GM18520 (cell line): Measurements from ENCODE around the gene DDX27.

Source experiments
- ATAC-seq: cut with Tn5 transposase; IDR thresholded peaks from one replicate; pipeline ENCODE4 v1.9.1; 2021; ENCODE audit not compliant: unreplicated experiment

The DDX27 gene

DNA sequence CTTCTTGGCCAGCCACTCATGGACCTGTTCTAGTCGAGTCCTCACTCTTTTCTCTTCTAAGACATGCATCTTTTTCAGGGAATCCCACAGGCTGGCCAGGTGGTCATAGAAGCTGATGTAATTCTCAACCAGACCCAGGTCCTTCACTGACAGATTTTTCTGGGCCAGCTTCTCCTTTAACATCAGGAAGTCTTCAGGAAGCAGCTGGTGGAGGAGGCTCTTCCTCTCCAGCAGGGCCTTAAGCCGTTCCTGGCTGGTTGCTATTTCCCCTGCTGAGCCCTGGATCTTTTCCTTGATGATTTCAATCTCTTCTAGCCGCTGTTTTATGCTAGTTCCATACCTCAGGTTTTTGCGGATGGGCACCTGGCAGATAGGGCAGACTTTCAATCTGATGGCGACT lies 28.6 kb downstream of the DDX27 start:
- no peak for ATAC-seq

DNA sequence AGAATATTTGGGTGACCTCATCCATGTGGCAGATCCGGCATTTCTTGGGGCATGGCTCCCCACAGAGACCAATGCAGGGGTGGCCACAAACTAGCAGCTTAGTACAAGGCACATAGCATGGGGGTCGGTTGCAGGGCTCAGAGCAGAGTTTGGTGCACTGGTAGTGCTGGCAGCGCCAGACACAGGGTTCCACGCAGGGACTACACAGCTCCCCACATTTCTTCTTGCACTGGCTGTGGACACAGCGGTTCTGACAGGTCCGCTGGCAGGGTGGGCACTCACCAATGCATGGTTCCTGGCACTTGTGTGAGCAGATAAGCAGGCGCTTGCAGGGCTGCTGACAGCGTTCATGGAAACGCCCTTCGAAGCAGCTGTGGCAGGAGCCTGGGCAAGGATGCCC lies 29.1 kb downstream of the DDX27 start:
- ATAC-seq = no peak

DNA sequence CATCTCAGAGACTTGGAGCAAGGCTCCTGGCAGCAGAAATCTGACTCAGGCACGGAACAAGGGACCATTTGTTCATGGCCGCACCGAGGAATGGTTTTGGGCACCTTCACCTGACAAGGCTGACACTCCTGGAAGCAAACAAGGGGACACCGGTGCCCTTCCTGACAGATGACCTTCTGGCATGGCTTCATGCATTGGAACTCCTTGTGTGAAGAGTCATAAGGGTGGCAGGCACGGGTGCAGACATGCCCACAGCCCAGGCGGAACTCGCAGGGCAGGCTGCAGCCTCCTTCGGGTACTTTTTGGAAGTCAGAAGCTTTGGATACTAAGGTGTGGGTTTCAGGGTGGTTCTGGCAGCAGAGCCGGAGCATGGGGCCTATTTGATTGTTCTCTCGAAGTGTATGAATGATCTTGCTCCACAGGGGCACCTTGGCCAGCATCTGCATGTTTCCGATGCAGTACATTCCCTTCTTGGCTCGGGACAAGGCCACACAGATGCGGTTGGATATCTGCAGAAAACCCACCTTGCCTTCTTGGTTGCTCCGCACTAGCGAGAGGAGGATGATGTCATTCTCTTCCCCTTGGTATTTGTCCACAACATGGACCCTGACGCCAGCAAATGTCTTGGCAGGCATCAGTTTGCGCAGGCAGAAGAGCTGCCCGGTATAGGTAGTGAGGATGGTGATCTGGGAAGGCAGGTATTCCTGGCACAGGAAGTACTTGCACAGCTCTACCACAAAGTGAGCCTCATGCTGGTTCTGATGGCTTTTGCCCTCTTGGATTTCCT lies 29.9 kb downstream of the DDX27 start:
- no peak for ATAC-seq

DNA sequence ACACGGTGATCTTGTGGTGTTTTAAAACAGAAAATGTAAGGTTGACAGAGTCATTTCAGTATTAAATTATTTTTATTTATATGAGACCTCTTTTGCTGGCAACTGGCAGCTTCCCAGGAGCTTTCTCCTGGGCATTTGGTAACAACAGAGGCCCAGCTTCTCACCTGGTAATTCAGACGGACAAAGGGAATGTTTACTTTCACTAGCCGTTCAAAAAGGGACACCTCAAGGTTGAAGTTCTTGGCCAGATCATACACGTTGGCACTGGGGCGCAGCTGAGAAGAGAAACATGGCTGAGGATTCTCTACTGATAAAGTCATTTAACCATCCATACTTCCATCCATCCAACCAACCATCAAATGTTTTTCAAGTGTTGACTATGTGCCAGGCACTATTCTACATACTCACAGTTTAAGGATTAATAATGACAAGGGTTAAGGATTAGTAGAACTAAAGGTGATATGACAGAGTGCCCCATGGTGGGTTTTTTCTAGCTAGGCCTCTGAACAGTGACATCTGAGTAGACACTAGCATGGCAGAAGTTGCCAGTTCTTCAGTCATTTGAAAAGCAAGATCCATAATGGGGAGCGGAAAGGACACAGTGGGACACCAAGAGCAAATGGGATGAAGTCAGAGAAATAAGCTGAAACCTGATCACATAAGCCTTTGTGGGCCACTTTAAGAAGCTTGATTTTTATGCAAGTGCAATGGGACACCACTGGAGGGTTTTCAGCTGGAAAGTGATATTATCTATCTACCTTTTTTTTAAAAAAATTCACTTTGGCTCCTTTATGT lies 33.5 kb downstream of the DDX27 start:
- no peak for ATAC-seq

DNA sequence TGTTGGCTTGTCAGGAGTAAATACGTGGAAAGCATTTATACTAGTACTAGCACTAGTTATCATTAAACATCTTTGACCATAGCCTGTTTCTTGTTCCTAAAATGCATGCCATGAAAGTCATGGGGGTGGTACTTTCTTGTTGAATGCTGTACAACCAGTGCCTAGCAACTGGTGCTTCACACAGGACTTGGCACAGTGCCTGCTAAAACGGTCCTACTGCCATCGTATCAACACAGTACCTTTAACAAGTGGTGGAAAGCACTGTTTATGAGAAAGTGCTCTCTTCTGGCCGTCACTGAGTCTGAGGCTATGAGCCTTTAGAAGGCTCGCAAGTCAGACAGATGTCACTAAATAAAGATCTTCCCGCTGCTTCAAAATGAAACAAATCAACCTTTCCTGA lies 37.0 kb downstream of the DDX27 start:
- no peak for ATAC-seq

DNA sequence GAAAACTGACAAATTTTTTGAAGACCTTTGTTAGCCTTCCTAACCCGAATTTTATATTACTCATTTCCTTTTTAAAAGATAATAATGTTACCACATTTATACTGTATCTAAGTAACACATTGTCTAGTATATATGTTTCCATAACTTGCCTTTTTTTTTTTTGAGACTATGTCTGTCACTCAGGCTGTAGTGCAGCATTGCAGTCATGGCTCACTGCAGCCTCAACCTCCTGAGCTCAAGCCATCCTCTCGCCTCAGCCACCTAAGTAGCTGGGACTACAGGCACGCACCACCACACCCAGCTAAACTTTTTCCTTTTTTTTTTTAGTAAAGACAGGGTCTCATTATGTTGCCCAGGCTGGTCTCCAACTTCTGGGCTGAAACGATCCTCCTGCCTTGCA lies 40.1 kb downstream of the DDX27 start:
- no peak for ATAC-seq

DNA sequence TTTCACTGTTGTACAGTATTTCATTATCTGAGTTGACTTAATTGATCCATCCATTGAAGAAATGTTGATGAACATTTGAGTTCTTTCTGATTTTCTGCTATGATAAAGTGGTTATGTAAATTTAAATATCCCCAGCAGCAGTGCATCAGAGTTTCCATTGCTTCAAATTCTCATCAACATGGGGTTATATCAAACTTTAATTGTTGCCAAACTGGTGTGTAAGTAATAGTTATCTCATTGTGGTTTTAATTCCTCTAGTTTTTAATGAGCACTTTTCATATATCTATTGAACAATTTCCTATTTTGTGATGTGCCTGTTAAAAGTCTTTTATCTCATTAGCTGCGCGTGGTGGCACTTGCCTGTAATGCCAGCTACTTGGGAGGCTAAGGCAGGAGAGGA lies 40.6 kb downstream of the DDX27 start:
- no peak for ATAC-seq

DNA sequence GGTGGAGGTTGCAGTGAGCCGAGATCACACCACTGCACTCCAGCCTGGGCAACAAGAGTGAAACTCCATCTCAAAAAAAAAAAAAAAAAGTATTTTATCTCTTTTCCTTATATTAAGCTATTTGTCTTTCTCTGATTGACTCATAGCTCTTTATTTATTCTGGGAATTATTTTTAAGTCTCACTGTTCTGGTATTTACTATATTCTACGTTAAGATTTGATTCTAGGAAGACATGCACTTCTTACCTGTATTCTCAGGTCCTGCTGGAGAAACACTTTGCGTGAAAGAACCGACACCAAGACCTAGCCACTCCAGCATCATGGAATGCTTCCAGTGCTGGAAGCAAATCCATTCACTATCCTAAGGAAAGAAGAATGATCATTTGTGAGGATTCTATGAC lies 41.0 kb downstream of the DDX27 start:
- ATAC-seq = no peak

DNA sequence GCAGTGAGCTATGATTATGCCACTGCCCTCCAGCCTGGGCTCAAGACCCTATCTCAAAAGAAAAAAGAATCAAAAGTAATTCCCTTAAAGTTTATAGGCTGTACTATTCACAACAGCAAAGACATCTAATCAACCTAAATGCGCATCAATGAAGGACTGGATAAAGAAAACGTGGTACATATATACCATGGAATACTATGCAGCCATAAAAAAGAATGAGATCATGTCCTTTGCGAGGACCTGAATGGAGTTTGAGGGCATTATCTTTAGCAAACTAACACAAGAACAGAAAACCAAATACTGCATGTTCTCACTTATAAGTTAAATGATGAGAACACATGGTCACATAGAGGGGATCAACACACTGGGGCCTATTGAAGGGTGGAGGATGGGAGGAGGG lies 42.0 kb downstream of the DDX27 start:
- no peak for ATAC-seq

DNA sequence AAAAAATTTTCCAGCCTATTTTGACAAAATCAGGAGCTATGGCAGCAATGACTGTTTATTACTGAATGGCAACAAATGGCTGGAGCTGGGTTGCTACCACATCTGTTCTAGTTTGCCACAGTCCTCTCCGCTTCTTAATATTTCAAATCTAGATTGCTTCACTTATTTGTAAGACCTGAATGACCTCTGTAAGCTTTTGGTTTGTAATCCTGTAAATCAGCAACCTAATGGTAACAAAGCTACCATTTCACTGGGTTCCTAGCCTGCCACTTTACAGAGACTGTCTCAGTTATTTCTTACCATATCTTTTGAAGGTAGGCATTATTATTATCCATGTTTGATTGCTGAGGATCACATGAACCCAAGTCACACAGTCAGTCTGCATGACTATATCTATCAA lies 43.2 kb downstream of the DDX27 start:
- ATAC-seq = no peak

DNA sequence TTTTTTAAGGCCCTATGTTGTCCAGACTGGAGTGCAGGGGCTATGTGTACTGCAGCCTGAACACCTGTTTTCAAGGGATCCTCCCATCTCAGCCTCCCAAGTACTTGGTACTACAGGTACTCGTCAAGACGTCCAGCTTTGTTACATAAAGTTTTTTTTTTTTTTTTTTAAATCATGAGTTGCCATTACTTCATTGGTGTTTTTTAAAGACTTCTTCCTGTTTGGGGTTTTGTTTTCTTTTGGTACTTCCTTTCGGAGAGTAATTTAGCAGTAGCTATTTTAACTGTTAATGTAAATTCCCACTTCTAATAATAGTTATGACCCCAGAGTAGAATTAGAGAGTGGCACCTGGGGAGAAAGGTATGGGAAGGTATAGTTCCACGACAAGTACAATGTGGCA lies 48.1 kb downstream of the DDX27 start:
- peak; percentile 32 for ATAC-seq

DNA sequence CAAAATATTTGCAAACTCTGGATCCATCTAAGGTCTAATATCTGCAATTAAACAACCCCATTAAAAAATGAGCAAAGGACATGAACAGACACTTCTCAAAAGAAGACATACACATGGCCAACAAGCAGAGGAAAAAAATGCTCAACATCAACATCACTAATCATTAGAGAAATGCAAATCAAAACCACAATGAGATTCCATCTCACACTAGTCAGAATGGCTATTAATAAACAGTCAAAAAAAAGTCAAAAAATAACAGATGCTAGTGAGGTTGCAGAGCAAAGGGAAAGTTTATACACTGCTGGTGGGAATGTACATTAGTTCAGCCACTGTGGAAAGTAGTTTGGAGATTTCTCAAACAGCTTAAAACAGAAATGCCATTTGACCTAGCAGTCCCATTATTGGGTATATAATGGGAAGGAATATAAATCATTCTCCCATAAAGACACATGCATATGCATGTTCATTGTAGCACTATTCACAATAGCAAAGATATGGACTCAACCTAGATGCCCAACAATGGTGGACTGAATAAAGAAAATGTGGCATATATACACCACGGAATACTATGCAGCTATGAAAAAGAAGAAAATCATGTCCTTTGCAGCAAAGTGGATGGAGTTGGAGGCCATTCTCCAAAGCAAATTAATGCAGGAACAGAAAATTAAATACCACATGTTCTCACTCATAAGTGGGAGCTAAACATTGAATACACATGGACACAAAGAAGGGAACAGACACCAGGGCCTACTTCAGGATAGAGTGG lies 49.6 kb downstream of the DDX27 start:
- peak; percentile 30 for ATAC-seq

DNA sequence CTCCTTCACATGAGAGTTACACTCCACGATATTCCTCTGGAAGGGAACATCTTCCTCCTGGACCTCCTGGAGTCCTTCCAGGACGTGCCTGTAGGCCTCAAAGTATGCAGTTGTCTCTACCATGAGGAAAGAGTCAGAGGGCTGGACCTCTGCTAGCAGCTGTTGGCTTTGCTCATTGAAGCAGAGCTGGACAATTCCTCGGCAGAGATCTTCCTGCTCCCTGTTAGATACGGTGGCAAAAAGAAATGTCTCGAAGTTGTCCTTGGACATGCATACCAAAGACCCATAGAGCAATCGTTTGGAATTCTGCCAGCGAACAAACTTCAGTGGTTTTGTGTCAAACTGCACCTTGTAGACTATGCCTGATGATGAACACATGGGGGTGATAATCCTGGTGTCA lies 51.0 kb downstream of the DDX27 start:
- no peak for ATAC-seq

DNA sequence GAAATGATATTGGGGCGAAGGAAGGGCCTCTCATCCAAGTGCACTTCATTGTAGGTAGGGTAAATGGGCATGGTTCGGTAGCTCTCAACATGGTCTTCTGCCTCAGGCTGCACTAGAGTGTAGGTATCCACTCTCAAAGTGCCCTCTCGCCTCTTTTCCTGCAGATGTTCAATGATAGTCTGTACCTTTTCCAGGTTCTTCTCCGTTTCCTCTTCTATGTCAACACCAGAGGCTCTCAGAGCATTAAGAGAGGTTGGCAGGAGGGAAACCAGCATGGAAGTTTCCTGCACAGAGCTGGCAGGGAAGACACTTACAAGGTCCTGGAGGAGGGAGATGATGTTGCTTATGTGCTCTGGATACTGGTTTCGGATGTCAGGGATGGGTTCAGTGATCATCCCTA lies 51.5 kb downstream of the DDX27 start:
- ATAC-seq = no peak

DNA sequence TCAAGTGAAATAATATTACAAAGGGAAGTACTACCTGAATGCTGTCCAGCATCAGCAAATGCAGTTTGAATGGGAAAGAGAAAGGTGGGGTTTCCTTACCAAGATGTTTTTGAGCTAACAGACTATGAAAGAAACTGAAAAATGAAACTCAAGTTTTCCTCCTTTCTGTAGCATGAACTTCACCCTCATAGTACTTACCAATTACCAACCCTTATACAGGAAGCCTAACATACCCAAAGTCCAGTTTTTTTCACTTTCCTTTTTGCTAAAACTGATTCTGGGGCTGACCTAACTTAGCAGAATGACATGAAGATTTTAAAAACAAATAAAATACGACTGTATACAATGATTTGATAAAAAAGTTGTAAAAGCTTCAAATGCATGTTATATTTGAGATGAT lies 53.4 kb downstream of the DDX27 start:
- ATAC-seq = no peak

DNA sequence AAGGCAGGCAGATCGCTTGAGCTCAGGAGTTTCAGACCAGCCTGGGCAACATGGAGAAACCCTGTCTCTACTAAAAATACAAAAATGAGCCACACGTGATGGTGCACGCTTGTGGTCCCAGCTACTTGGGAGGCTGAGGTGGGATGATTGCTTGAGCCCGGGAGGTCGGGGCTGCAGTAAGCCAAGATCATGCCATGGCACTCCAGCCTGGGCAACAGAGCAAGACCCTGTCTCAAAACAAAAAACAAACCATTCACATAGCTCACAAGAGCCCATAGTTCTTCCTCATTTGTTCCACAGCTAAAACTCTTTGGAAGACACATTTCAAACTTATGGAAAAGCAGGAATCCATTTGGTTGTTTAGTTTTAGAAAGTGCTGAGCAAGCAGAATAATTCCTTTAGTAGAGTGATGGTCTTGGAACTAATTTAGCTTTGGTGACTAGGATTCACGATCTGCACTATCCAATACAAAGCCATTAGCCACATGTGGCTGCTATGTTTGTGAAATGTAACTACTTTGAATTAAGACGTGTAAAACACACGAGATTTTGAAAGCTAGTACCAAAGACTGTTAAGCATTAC lies 54.6 kb downstream of the DDX27 start:
- ATAC-seq = no peak

DNA sequence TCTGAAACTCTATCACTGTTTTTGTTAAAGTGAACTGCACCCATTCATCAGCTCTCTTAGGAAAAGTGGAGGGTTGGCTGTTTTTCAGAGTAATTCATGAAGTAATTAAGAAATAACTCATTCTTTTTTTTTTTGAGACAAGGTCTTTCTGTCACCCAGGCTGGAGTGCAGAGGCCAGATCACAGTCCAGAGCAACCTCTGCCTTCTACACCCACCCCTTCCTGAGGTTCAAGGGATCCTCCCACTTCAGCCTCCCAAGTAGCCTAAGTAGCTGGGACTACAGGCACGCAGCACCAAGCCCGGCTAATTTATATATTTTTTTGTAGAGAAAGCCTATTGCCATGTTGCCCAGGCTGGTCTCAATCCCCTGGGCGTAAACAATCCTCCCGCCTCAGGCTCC lies 56.0 kb downstream of the DDX27 start:
- no peak for ATAC-seq

DNA sequence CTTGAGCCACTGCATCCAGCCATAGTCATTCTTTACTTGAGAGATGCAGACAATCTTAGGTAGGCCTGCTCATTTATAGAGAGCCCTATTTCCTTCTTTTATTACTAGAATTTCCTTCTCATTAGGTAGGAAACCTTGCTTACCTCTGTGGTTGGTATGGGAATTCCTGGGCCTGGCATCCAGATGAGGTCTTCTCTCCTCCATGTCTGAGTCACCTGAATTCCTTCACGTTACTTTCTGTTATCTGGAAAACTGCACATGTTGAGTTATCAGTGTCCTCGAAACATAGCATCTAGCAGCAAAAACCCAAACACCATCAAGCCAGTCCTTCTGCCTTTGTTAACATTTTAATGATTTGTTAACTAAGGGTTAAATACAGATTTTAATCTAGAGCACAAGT lies 56.4 kb downstream of the DDX27 start:
- ATAC-seq = no peak

DNA sequence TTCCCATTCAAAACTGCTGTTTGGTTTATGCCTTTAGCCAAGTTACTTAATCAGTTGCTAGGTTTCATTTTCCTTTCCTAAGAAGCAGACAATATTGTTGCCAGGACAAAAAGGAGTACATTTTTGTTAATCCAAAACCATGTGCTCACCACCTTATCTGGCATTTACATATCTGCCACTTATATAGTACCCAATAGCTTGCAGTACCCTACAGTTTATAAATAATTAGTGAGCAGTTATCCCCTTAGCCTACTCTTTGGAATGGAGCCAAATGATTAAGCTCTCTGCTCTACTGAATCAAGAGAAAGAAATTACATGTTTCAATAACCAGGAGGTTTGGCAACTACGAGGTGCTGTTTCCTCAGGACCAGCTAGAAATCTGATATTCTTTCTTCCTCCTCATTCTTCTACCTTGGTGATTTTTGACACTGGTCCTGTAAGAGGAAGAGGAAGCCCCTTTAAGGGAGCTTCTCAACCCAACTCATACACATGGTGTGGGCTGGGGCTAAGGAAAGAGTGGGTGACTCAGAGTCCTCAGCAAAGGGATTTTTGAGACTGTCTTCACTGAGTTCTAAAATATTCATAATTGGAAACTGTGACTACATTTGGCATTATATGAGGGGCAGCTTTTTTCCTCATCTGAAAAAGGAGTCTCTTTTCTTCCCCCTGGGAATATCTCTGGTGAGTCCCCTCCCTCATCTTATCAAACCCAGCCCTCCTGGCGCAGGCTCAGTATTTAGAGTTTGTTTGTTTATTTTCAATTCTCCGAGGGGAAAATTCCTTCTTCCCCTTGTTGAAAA lies 57.1 kb downstream of the DDX27 start:
- no peak for ATAC-seq

DNA sequence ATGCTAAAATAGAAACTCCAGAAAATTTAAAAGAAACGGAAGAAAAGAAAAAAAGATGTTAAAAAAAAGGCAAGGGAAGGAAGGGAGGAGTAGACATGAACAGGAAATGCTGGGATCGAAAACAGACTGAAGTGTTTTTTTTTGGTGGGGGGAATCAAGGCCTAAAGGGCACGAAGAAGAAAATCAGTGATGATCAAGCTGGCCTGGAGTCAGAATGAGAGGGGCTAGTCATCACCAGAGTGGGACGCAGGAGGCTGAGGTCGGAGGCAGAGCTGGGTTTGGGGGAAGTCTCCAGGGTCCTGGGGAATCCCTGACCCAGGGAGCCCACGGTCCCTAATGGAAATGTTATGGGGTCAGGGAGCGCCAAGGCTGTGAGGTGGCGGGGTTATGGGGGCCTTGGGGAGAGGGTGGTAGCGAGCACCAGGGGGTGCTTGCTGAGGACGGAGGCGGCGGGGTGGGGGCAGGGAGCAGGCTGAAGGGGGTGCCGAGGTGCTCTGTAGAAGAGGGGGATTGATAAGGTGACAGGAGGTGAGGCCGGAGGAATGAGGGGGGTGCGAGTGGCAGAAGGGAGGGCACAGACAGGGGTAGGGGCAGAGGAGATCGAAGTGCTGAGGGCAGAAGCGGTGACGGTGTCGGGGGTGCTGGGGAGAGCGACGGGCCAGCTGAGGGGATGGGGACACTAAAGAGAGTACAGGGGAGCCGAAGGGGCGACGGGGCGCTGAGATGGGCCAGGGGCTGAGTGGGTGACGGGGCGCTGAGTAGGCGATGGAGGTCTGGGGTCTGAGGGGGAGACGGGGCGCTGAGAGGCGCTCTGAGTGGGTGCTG lies 58.0 kb downstream of the DDX27 start:
- no peak for ATAC-seq
